Naive thymus-derived CD4-positive, alpha-beta T cell (primary cell): ENCODE measurements around the gene TMEM219. TPM values are rescaled to one million over a fixed set of nuclear protein-coding genes. Genes with fewer than 3 reads are reported as not detected.
A peak's percentile ranks its signal among the peaks of the same experiment; 100 is the strongest.

ENCODE experiments used
- ATAC-seq: fragments of 150-1000 bp; cut with Tn5 transposase; 2 replicates; pipeline ENCODE4 v1.10.0; 2021; ENCODE audit warnings: mild to moderate bottlenecking, moderate library complexity
- CTCF ChIA-PET: fragments of 350-600 bp; sonication (Branson Sonifier 250); formaldehyde crosslinking; loops from one replicate; lab custom pipeline; 2021; ENCODE audit warnings: antibody characterized with exemption; lab: Charles Lee
- POLR2A ChIA-PET: fragments of 350-600 bp; sonication (Branson Sonifier 250); formaldehyde crosslinking; loops from one replicate; lab custom pipeline; 2021; ENCODE audit warnings: antibody characterized with exemption, inconsistent platforms; lab: Charles Lee
- DNase-seq, 9 donors: peaks; one replicate each; pipeline versions ENCODE4 v3.0.0 to v3.0.0-alpha.2; 2020 to 2022; ENCODE audit warnings: mixed read lengths in 1 of 9
- H3K27ac ChIP-seq: one replicate; pipeline ENCODE4 v1.7.0; 2013; ENCODE audit warnings: mild to moderate bottlenecking, low read depth, low read length, moderate library complexity
- H3K27me3 ChIP-seq, 2 donors: one replicate each; pipeline ENCODE4 v1.7.0; 2013; ENCODE audit warnings: low read length in 2 of 2, mild to moderate bottlenecking in 2 of 2, moderate library complexity in 2 of 2; ENCODE audit not compliant: control insufficient read depth in 2 of 2, insufficient read depth in 2 of 2
- H3K36me3 ChIP-seq, 3 experiments: 1 replicate in 2 of 3; 2 replicates in 1 of 3; pipeline ENCODE4 v1.7.0; 2013; ENCODE audit warnings: low read length in 3 of 3, mild to moderate bottlenecking in 3 of 3, moderate library complexity in 1 of 3; ENCODE audit not compliant: insufficient read depth in 3 of 3, control insufficient read depth in 2 of 3
- H3K4me1 ChIP-seq, 2 donors: one replicate each; pipeline ENCODE4 v1.7.0; 2013; ENCODE audit warnings: low read length in 2 of 2, mild to moderate bottlenecking in 2 of 2, moderate library complexity in 1 of 2; ENCODE audit not compliant: control insufficient read depth in 2 of 2, insufficient read depth in 2 of 2
- H3K4me3 ChIP-seq: 2 replicates; pipeline ENCODE4 v1.7.0; 2013; ENCODE audit warnings: mild to moderate bottlenecking, low read length
- H3K9me3 ChIP-seq, 3 experiments: 1 replicate in 2 of 3; 2 replicates in 1 of 3; pipeline ENCODE4 v1.7.0; 2013; ENCODE audit warnings: low read length in 3 of 3; ENCODE audit not compliant: control insufficient read depth in 2 of 3
- H3K27ac Mint-ChIP-seq, 9 donors: one replicate each; pipeline ENCODE4 v1.8.0; 2020 to 2022; ENCODE audit warnings: mixed read lengths in 9 of 9, mild to moderate bottlenecking in 8 of 9, moderate library complexity in 5 of 9, inconsistent platforms in 2 of 9
- H3K27me3 Mint-ChIP-seq, 5 donors: one replicate each; pipeline ENCODE4 v1.8.0; 2021 to 2022; ENCODE audit warnings: mixed read lengths in 5 of 5, mild to moderate bottlenecking in 1 of 5
- H3K36me3 Mint-ChIP-seq, 5 donors: one replicate each; pipeline ENCODE4 v1.8.0; 2020 to 2022; ENCODE audit warnings: mixed read lengths in 5 of 5, mild to moderate bottlenecking in 3 of 5, inconsistent platforms in 1 of 5
- H3K4me1 Mint-ChIP-seq, 7 donors: one replicate each; pipeline ENCODE4 v1.8.0; 2020 to 2022; ENCODE audit warnings: mixed read lengths in 7 of 7, mild to moderate bottlenecking in 3 of 7, inconsistent platforms in 1 of 7
- H3K4me3 Mint-ChIP-seq, 10 donors: one replicate each; pipeline ENCODE4 v1.8.0; 2020 to 2022; ENCODE audit warnings: mild to moderate bottlenecking in 10 of 10, mixed read lengths in 10 of 10, moderate library complexity in 6 of 10, inconsistent platforms in 2 of 10
- H3K9me3 Mint-ChIP-seq, 11 donors: one replicate each; pipeline ENCODE4 v1.8.0; 2020 to 2022; ENCODE audit warnings: mixed read lengths in 11 of 11, mild to moderate bottlenecking in 4 of 11, inconsistent platforms in 1 of 11, moderate library complexity in 1 of 11
- intact Hi-C, 2 donors: fragments of 100-400 bp; cut with micrococcal nuclease; formaldehyde crosslinking; loops; one replicate each; pipeline ENCODE4 v1.15.1; 2023
- polyA plus RNA-seq, 2 donors: library from polyadenylated mRNA; unstranded; fragments of 300-500 nt; fragmentation: Illumina TruSeq; gene quantifications; one replicate each; pipeline ENCODE4 v1.2.3, GENCODE V29; 2021
- total RNA-seq, 6 experiments: library from RNA in 5 of 6; stranded (reverse) in 5 of 6; gene quantifications; 1 replicate in 5 of 6; 2 replicates in 1 of 6; pipeline ENCODE4 v1.2.3 and lab custom pipeline; 2021 to 2026

The TMEM219 gene
- total RNA-seq (10 to 100 TPM; 64.3 to 89.7 (median 74.0) TPM), polyA plus RNA-seq (100 to 1,000 TPM; 205 to 212 TPM), total RNA-seq (lab: John Stamatoyannopoulos, UW) (33.1 reads per million, percentile 62 among the genes with 10 or more reads in this experiment)

GRCh38 chr16:29961479-29962343 lies at the start of gene TMEM219:
TSS of gene TMEM219 (plus strand) at chr16:29962079. CDS start at chr16:29963144, 1,065 bp downstream.
- Histone ChIP-seq H3K27me3 (no peaks in the 10 kb centered on the region), H3K27ac (peak within 1 kb of the TSS; percentile 85), H3K9me3 (no peaks in the 10 kb centered on the region), H3K4me1 (peaks cover 10 to 17% of the 10 kb centered on the region in 2 donors), H3K4me3 (peak within 1 kb of the TSS; percentile 91), H3K36me3 (peaks cover 0 to 3% (median 0%) of the 10 kb centered on the region in 3 experiments)
- no peaks in the 10 kb centered on the region for H3K27me3 Mint-ChIP-seq
- peaks cover 8 to 31% (median 23%) of the 10 kb centered on the region in 7 donors for H3K4me1 Mint-ChIP-seq
- intact Hi-C loops = loop anchor here (1.0 to 5.0 kb wide), 7 partner anchors 12 to 145 kb away; partner anchors contain the start of genes INO80E (in 2 of the 2), KCTD13 (in 2 of the 2), TAOK2 (in 2 of the 2) and ALDOA (in 1 of the 2)
- H3K9me3 Mint-ChIP-seq = peaks cover 0 to 2% (median 0%) of the 10 kb centered on the region in 11 donors
- ChIA-PET POLR2A (interaction anchor here (0.5 to 6.6 kb wide), 21 partner anchors 11 to 1137 kb away, joined by 3 to 79 read pairs (median 4); partner anchors contain the start of genes ALDOA, CDIPT, HIRIP3 and INO80E), CTCF (interaction anchor here (1.0 to 1.2 kb wide), 2 partner anchors 35 to 146 kb away, joined by 3 to 5 read pairs; partner anchors contain the start of genes KCTD13 and PAGR1)
- H3K4me3 Mint-ChIP-seq = peak within 1 kb of the TSS; percentile 88 to 94 (median 92)
- DNase-seq (peak; percentile 90 to 99 (median 96)), ATAC-seq (peak; percentile 94)
- peaks cover 0 to 4% (median 0%) of the 10 kb centered on the region in 5 donors for H3K36me3 Mint-ChIP-seq
- H3K27ac Mint-ChIP-seq = peak within 1 kb of the TSS; percentile 88 to 97 (median 95)

GRCh38 chr16:29912087-29912486 lies 49.8 kb upstream of the TMEM219 start:
- no peaks in the 10 kb centered on the region for H3K9me3 Mint-ChIP-seq
- CTCF ChIA-PET = no interaction called here
- peak overlapping the region in 1 of 9 donors; percentile 39 for H3K27ac Mint-ChIP-seq

GRCh38 chr16:29913514-29913913 lies 48.4 kb upstream of the TMEM219 start:
- Mint-ChIP-seq H3K27me3 (no peaks in the 10 kb centered on the region), H3K9me3 (no peaks in the 10 kb centered on the region), H3K36me3 (peaks cover 0 to 29% (median 4%) of the 10 kb centered on the region in 5 donors), H3K27ac (peak overlapping the region in 1 of 9 donors; percentile 36), H3K4me1 (peaks cover 0 to 8% (median 0%) of the 10 kb centered on the region in 7 donors), H3K4me3 (no peak overlapping the region)
- intact Hi-C loops = no loop called here
- ATAC-seq (no peak), DNase-seq (no peak)
- no peaks in the 10 kb centered on the region for H3K27me3 ChIP-seq
- ChIA-PET POLR2A (no interaction called here), CTCF (no interaction called here)
- H3K36me3 ChIP-seq = peaks cover 0 to 24% (median 4%) of the 10 kb centered on the region in 3 experiments
- no peak overlapping the region for H3K27ac ChIP-seq
- H3K4me3 ChIP-seq = no peak overlapping the region
- H3K4me1 ChIP-seq = no peaks in the 10 kb centered on the region
- no peaks in the 10 kb centered on the region for H3K9me3 ChIP-seq

More at GRCh38 chr16:29912087-29912486, 49.8 kb upstream of the TMEM219 start:
- Histone ChIP-seq H3K4me3 (no peak overlapping the region), H3K27ac (no peak overlapping the region), H3K36me3 (peaks cover 0 to 21% (median 0%) of the 10 kb centered on the region in 3 experiments), H3K27me3 (no peaks in the 10 kb centered on the region), H3K4me1 (no peaks in the 10 kb centered on the region), H3K9me3 (no peaks in the 10 kb centered on the region)
- DNase-seq (no peak), ATAC-seq (no peak)
- Mint-ChIP-seq H3K36me3 (peaks cover 0 to 30% (median 7%) of the 10 kb centered on the region in 5 donors), H3K4me1 (peaks cover 0 to 10% (median 0%) of the 10 kb centered on the region in 7 donors), H3K27me3 (no peaks in the 10 kb centered on the region), H3K4me3 (no peak overlapping the region)
- POLR2A ChIA-PET = interaction anchor here (1.5 kb wide), 1 partner anchor 14 kb away, joined by 3 read pairs; the partner anchor contains the start of gene KCTD13
- intact Hi-C loops = no loop called here

GRCh38 chr16:29915590-29916247 lies 46.2 kb upstream of the TMEM219 start:
- peaks cover 1 to 35% (median 5%) of the 10 kb centered on the region in 5 donors for H3K36me3 Mint-ChIP-seq
- intact Hi-C loops = no loop called here

GRCh38 chr16:29916979-29917378 lies 44.9 kb upstream of the TMEM219 start:
- intact Hi-C loops = no loop called here
- H3K4me1 Mint-ChIP-seq = peaks cover 9 to 17% (median 13%) of the 10 kb centered on the region in 7 donors
- Histone ChIP-seq H3K9me3 (no peaks in the 10 kb centered on the region), H3K4me1 (no peaks in the 10 kb centered on the region), H3K27me3 (no peaks in the 10 kb centered on the region), H3K4me3 (no peak overlapping the region), H3K36me3 (peaks cover 0 to 52% (median 8%) of the 10 kb centered on the region in 3 experiments), H3K27ac (no peak overlapping the region)
- no peak overlapping the region for H3K4me3 Mint-ChIP-seq
- ChIA-PET CTCF (interaction anchor here (0.8 to 1.2 kb wide), 2 partner anchors 51 to 80 kb away, joined by 3 to 5 read pairs; no protein-coding TSS in a partner anchor), POLR2A (interaction anchor here (2.9 kb wide), 1 partner anchor 9 kb away, joined by 12 read pairs; the partner anchor contains the start of gene KCTD13)
- no peaks in the 10 kb centered on the region for H3K27me3 Mint-ChIP-seq
- ATAC-seq (no peak), DNase-seq (no peak)
- no peaks in the 10 kb centered on the region for H3K9me3 Mint-ChIP-seq
- no peak overlapping the region for H3K27ac Mint-ChIP-seq
- peaks cover 1 to 42% (median 9%) of the 10 kb centered on the region in 5 donors for H3K36me3 Mint-ChIP-seq

More at GRCh38 chr16:29915590-29916247, 46.2 kb upstream of the TMEM219 start:
- no peak overlapping the region for H3K4me3 ChIP-seq
- peaks cover 0 to 41% (median 4%) of the 10 kb centered on the region in 3 experiments for H3K36me3 ChIP-seq
- ChIA-PET CTCF (no interaction called here), POLR2A (interaction anchor here (0.5 to 2.9 kb wide), 3 partner anchors 10 to 92 kb away, joined by 3 to 12 read pairs (median 4); partner anchors contain the start of gene KCTD13)
- H3K4me1 ChIP-seq = no peaks in the 10 kb centered on the region
- peak overlapping the region in 1 of 9 donors; percentile 33 for H3K27ac Mint-ChIP-seq
- H3K9me3 Mint-ChIP-seq = no peaks in the 10 kb centered on the region
- no peak for DNase-seq
- no peak for ATAC-seq
- H3K9me3 ChIP-seq = no peaks in the 10 kb centered on the region
- no peaks in the 10 kb centered on the region for H3K27me3 Mint-ChIP-seq
- no peaks in the 10 kb centered on the region for H3K27me3 ChIP-seq
- peaks cover 6 to 10% (median 9%) of the 10 kb centered on the region in 7 donors for H3K4me1 Mint-ChIP-seq
- no peak overlapping the region for H3K27ac ChIP-seq
- H3K4me3 Mint-ChIP-seq = no peak overlapping the region
